Measurements from ENCODE around the gene MAN2A2.

GRCh38 chr15:90864507-90864906 lies 38.6 kb upstream of the MAN2A2 start:
- TF ChIP-seq PPARA (CRISPR knock-in tag; IDR thresholded peaks at IDR 0.05; ENCODE audit: borderline replicate concordance) (no peak), CREB5 (CRISPR knock-in tag; IDR thresholded peaks at IDR 0.05; ENCODE audit: low read depth) (no peak), ZC3H10 (CRISPR knock-in tag; IDR thresholded peaks at IDR 0.05) (no peak), PATZ1 (CRISPR knock-in tag; IDR thresholded peaks at IDR 0.05; ENCODE audit: borderline replicate concordance) (no peak), CSDC2 (CRISPR knock-in tag; IDR thresholded peaks at IDR 0.05) (no peak), ZNF70 (CRISPR knock-in tag; IDR thresholded peaks at IDR 0.05) (no peak), ZFP3 (CRISPR knock-in tag; IDR thresholded peaks at IDR 0.05) (no peak), ESRRG (CRISPR knock-in tag; IDR thresholded peaks at IDR 0.05) (no peak), ARNTL (CRISPR knock-in tag; IDR thresholded peaks at IDR 0.05; ENCODE audit: borderline replicate concordance, low read depth) (no peak), OSR1 (CRISPR knock-in tag; IDR thresholded peaks at IDR 0.05) (no peak), SNAI2 (CRISPR knock-in tag; IDR thresholded peaks at IDR 0.05) (no peak), ZNF8 (CRISPR knock-in tag; IDR thresholded peaks at IDR 0.05) (no peak), ZNF565 (CRISPR knock-in tag; conservative IDR thresholded peaks at IDR 0.05; ENCODE audit: low read depth) (no peak)

Measured in SK-N-SH treated with all-trans-retinoic acid at 6 μM for 48 hours (cell line).